K562 (cell line): ENCODE measurements around the gene BCAM. TPM values are rescaled to one million over a fixed set of nuclear protein-coding genes. Genes with fewer than 3 reads are reported as not detected.

Experiments
- ATAC-seq: fragments of 200-7000 bp; cut with Tn5 transposase; 3 replicates; pipeline ENCODE4 v1.9.1; 2020; ENCODE audit warnings: moderate library complexity
- BruUV-seq: library from RNA; stranded (reverse); fragments of 400-500 nt; replicated peaks from 2 replicates; lab custom pipeline; 2021; lab: Mats Ljungman, UMichigan
- CTCF ChIA-PET: fragments of 300-600 bp; formaldehyde crosslinking; extraction: SDS; loops from one replicate; lab custom pipeline; 2021; ENCODE audit warnings: low intra/inter-chr PET ratio; lab: Yijun Ruan, JAX
- POLR2A ChIA-PET: fragments of 300-600, 350-650 bp; sonication (Branson Sonifier 250); formaldehyde crosslinking; extraction: SDS; loops from one replicate; lab custom pipeline; 2021; ENCODE audit warnings: antibody characterized with exemption, inconsistent platforms; lab: Yijun Ruan, JAX
- DNase-seq, 4 experiments: peaks; one replicate each; pipeline versions ENCODE4 v3.0.0 to v3.0.0-alpha.2; 2011 to 2018; ENCODE audit warnings: low spot score in 3 of 4, mixed read lengths in 3 of 4; ENCODE audit errors: extremely low read depth in 1 of 4
- FAIRE-seq: peaks from 2 replicates; lab custom pipeline; 2011; peaks lifted over from hg19 to GRCh38; lab: Jason Lieb, UNC
- H2AFZ ChIP-seq: 2 replicates; pipeline ENCODE4 v1.6.0; 2011; ENCODE audit warnings: low read depth, low read length, control low read depth, inconsistent platforms
- H3K27ac ChIP-seq: fragments of 200-600 bp; 3 replicates; pipeline ENCODE4 v1.8.0; 2011; ENCODE audit warnings: low read depth, mild to moderate bottlenecking, control low read depth, inconsistent platforms, low read length, moderate library complexity, mixed read lengths; ENCODE audit errors: extremely low read depth
- H3K27me3 ChIP-seq, 2 experiments: fragments of 300-600 bp in 1 of 2; 2 replicates in 1 of 2; 3 replicates in 1 of 2; pipeline versions ENCODE4 v1.6.0 to v1.8.0; 2011; ENCODE audit warnings: inconsistent platforms in 2 of 2, low read length in 2 of 2, mild to moderate bottlenecking in 1 of 2, mixed read lengths in 1 of 2, moderate library complexity in 1 of 2; ENCODE audit not compliant: control insufficient read depth in 2 of 2, insufficient read depth in 2 of 2
- H3K36me3 ChIP-seq: fragments of 300-600 bp; 3 replicates; pipeline ENCODE4 v1.8.0; 2011; ENCODE audit warnings: mild to moderate bottlenecking, low read length, inconsistent platforms; ENCODE audit not compliant: control insufficient read depth, insufficient read depth
- H3K4me1 ChIP-seq, 2 experiments: fragments of 200-600 bp in 1 of 2; replicated peaks in 1 of 2; 2 replicates in 1 of 2; 3 replicates in 1 of 2; pipeline versions ENCODE4 v1.5.1 to v1.8.0; 2011; ENCODE audit warnings: inconsistent platforms in 2 of 2, low read length in 2 of 2, mild to moderate bottlenecking in 1 of 2, mixed read lengths in 1 of 2, moderate library complexity in 1 of 2; ENCODE audit not compliant: control insufficient read depth in 2 of 2, insufficient read depth in 2 of 2
- H3K4me2 ChIP-seq: 2 replicates; pipeline ENCODE4 v1.6.1; 2011; ENCODE audit warnings: low read length, control low read depth, inconsistent platforms, mixed read lengths; ENCODE audit not compliant: insufficient read depth
- H3K4me3 ChIP-seq: fragments of 200-600 bp; sonication (generic), shearing (Covaris generic); 2 replicates; pipeline ENCODE4 v1.5.1; 2016; ENCODE audit warnings: control low read depth, inconsistent platforms
- H3K79me2 ChIP-seq: fragments of 200-600 bp; 3 replicates; pipeline ENCODE4 v1.8.0; 2011; ENCODE audit warnings: low read length, inconsistent platforms; ENCODE audit not compliant: control insufficient read depth, insufficient read depth
- H3K9ac ChIP-seq, 2 experiments: 2 replicates each; pipeline versions ENCODE4 v1.6.0 to v1.6.1; 2011; ENCODE audit warnings: low read depth in 2 of 2, low read length in 2 of 2, control low read depth in 1 of 2, inconsistent platforms in 1 of 2, mild to moderate bottlenecking in 1 of 2, mixed read lengths in 1 of 2; ENCODE audit not compliant: insufficient read depth in 1 of 2
- H3K9me1 ChIP-seq: one replicate; pipeline ENCODE4 v1.6.0; 2011; ENCODE audit warnings: inconsistent platforms, mild to moderate bottlenecking, low read length, moderate library complexity; ENCODE audit not compliant: control insufficient read depth, insufficient read depth
- H3K9me3 ChIP-seq: replicated peaks from 2 replicates; pipeline ENCODE4 v1.5.1; 2011; ENCODE audit warnings: low read depth, low read length, inconsistent platforms; ENCODE audit not compliant: control insufficient read depth, insufficient read depth
- H4K20me1 ChIP-seq: replicated peaks from 2 replicates; pipeline ENCODE4 v1.6.1; 2011; ENCODE audit warnings: low read length, inconsistent platforms, mixed read lengths; ENCODE audit not compliant: control insufficient read depth, insufficient read depth
- BCOR ChIP-seq: fragments of 450-650 bp; IDR thresholded peaks from 2 replicates; pipeline ENCODE4 v1.6.1; 2016
- CCNT2 ChIP-seq: IDR thresholded peaks from 2 replicates; pipeline ENCODE4 v1.6.1; 2011; ENCODE audit warnings: borderline replicate concordance, low read depth, mild to moderate bottlenecking, moderate library complexity, mixed read lengths, low read length; ENCODE audit not compliant: insufficient read length; ENCODE audit errors: extremely low read depth
- HBP1 ChIP-seq: fragments of 450-650 bp; formaldehyde crosslinking; IDR thresholded peaks from 2 replicates; pipeline ENCODE4 v1.4.0; 2022; ENCODE audit warnings: missing genetic modification characterization
- NBN ChIP-seq: fragments of 450-650 bp; IDR thresholded peaks from 2 replicates; pipeline ENCODE4 v1.6.1; 2016; ENCODE audit warnings: low read depth, mild to moderate bottlenecking
- NR3C1 ChIP-seq: sonication (generic); formaldehyde crosslinking; IDR thresholded peaks from 2 replicates; pipeline ENCODE4 v1.8.1; 2022; ENCODE audit warnings: missing genetic modification reagents
- POU5F1 ChIP-seq: fragments of 150-350 bp; IDR thresholded peaks from 2 replicates; pipeline ENCODE4 v1.6.1; 2014; ENCODE audit warnings: borderline replicate concordance, low read length, low read depth, mild to moderate bottlenecking; ENCODE audit not compliant: partially characterized antibody
- ZFP1 ChIP-seq: fragments of 450-650 bp; formaldehyde crosslinking; IDR thresholded peaks from 2 replicates; pipeline ENCODE4 v1.4.0; 2020; ENCODE audit warnings: mild to moderate bottlenecking, mixed read lengths
- ZNF121 ChIP-seq: sonication (generic); formaldehyde crosslinking; conservative IDR thresholded peaks from 2 replicates; pipeline ENCODE4 v1.8.0; 2022; ENCODE audit warnings: missing genetic modification reagents
- ZNF830 ChIP-seq: fragments of 250-450 bp; sonication (Bioruptor Pico); IDR thresholded peaks from 2 replicates; pipeline ENCODE4 v1.5.0; 2021; ENCODE audit warnings: mild to moderate bottlenecking
- WGBS: fragments of 100-300 bp; shearing (Covaris generic); methylation state at CpG from one replicate; pipeline ENCODE4 v1.1.6; 2016; ENCODE audit warnings: low coverage, mixed read lengths; ENCODE audit not compliant: insufficient coverage; ENCODE audit errors: missing lambda C conversion rate; 5-methylcytosine and 5-hydroxymethylcytosine counted together
- in situ Hi-C: fragments of 300-500 bp; cut with MboI; formaldehyde crosslinking; loops from 4 replicates; pipeline ENCODE4 v1.15.0; 2018; ENCODE audit warnings: inconsistent platforms, mixed read lengths
- intact Hi-C: fragments of 100-400 bp; cut with micrococcal nuclease; formaldehyde crosslinking; loops from 2 replicates; pipeline ENCODE4 v1.14.2; 2022
- polyA plus RNA-seq, 8 experiments: library from polyadenylated mRNA; depleted of rRNA in 4 of 8; stranded (reverse) in 5 of 8; unstranded in 3 of 8; fragments of >200 nt; fragmentation: Nextera tagmentation in 2 of 8; fragmentation: Illumina TruSeq in 1 of 8; extraction: Ambion mirVana in 2 of 8; extraction: Trizol in 1 of 8; gene quantifications; 2 replicates each; pipeline versions ENCODE4 v1.2.1 to v1.2.3, GENCODE V29; 2011 to 2014; ENCODE audit warnings: inconsistent platforms in 1 of 8, missing spikeins in 1 of 8
- total RNA-seq, 7 experiments: library from RNA; depleted of rRNA in 6 of 7; stranded (reverse); fragments of >200 nt in 6 of 7; fragmentation: Illumina TruSeq in 2 of 7; extraction: Trizol in 2 of 7; gene quantifications; 2 replicates each; pipeline versions ENCODE4 v1.2.1 to v1.2.3, GENCODE V29; 2011 to 2021; ENCODE audit warnings: low replicate concordance in 1 of 7

Gene BCAM
- total and polyA plus RNA-seq, 9 of the 15 experiments (the other 6 are each of a cell fraction or from before 2014, with no cell fraction given) = 0.07 to 1.3 (median 0.33) TPM; not detected in 2

GRCh38 chr19:44839276-44839675 is 30.4 kb downstream of the BCAM start (continued):
- TF ChIP-seq NBN = no peak
- TF ChIP-seq HBP1 (CRISPR knock-in tag) = no peak
- TF ChIP-seq ZNF830 (CRISPR knock-in tag) = no peak
- no peak for TF ChIP-seq ZFP1
- TF ChIP-seq BCOR = no peak
- no peak for TF ChIP-seq CCNT2

GRCh38 chr19:44840811-44841210 is 31.9 kb downstream of the BCAM start:
- no peak overlapping the region for H2AFZ ChIP-seq
- no peaks in the 10 kb centered on the region for H3K9me1 ChIP-seq
- H3K4me1 ChIP-seq = peaks cover 5 to 18% of the 10 kb centered on the region in 2 experiments; a peak in 4 of 5 replicates
- TF ChIP-seq ZNF121 (CRISPR knock-in tag) = peak; percentile 24; the same call in 1 of the 2 replicates
- TF ChIP-seq POU5F1 = no peak
- TF ChIP-seq NR3C1 = no peak
- CTCF ChIA-PET = no interaction called here
- POLR2A ChIA-PET = interaction anchor here (0.6 to 0.7 kb wide), 2 partner anchors 16 to 138 kb away, joined by 3 to 4 read pairs; no protein-coding TSS in a partner anchor
- ATAC-seq = no peak
- intact Hi-C loops (no loop called here), in situ Hi-C loops (loop anchor here (5.0 kb wide), 1 partner anchor 54 kb away; no protein-coding TSS in a partner anchor)
- no peak overlapping the region for H3K9ac ChIP-seq
- H4K20me1 ChIP-seq = no peaks in the 10 kb centered on the region
- no peak for FAIRE-seq
- DNase-seq = no peak
- peaks cover 6 to 8% of the 10 kb centered on the region in 2 experiments; a peak in 3 of 5 replicates for H3K27me3 ChIP-seq
- no peaks in the 10 kb centered on the region for H3K36me3 ChIP-seq
- H3K27ac ChIP-seq = no peak overlapping the region
- no peak overlapping the region for H3K4me3 ChIP-seq
- no peaks in the 10 kb centered on the region for H3K79me2 ChIP-seq
- H3K9me3 ChIP-seq = no peaks in the 10 kb centered on the region
- WGBS = 12% methylated on average over 7 of the region's 7 CpGs
- no peak overlapping the region for H3K4me2 ChIP-seq
- no TSS peak for BruUV-seq
